Measurements from ENCODE around the gene ETV6.

The ETV6 gene

DNA sequence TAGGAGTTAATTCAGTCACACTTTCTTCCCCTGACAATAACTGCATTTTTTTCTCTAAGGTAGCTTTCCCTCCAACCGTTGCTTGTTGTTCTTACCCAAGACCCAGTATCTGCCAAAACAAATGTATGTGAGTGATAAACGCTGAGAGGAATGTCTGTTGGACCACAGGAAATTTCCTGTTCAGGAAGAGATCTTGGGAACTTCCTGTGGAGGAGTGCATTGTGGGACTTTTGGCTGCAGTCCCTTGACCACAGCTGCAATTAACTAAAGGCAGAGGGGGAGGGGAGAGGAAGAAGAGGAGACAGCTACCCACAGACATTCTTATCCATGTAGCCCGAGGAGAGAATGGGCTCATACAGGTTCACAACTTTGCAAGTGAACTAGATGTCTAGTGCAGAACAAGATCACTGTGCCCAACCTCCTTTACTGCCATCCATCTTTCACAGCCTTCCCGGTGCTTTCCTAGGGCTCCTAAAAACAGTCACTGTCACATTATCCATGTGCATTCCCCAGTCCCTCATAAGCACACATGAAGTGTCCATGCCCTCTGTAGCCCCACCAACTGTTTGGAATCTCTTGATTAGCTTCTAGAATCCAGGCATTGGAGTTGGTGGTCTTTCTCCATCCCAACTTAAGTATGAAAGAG lies 149.5 kb downstream of the ETV6 start:
- peak; percentile 87 to 88 for DNase-seq (ENCODE audit: low read depth in 2 of 2)

DNA sequence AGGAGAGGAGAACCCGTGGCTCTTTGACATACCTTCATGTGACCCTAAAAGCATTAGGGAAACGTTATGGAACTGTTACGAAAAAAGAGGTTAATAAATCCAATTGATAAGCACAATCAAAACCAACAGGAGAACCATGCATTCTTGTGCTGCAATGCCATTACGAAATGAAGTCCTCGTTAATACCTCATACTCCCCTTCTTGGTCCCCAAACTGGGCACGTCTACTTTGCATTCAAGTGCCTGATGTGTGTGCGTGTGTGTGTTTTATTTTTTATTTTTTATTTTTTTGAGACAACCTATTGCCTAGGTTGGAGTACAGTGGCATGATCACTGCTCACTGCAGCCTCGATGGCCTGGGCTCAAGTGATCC lies 150.0 kb downstream of the ETV6 start:
- DNase-seq (ENCODE audit: low read depth in 2 of 2) = no peak

DNA sequence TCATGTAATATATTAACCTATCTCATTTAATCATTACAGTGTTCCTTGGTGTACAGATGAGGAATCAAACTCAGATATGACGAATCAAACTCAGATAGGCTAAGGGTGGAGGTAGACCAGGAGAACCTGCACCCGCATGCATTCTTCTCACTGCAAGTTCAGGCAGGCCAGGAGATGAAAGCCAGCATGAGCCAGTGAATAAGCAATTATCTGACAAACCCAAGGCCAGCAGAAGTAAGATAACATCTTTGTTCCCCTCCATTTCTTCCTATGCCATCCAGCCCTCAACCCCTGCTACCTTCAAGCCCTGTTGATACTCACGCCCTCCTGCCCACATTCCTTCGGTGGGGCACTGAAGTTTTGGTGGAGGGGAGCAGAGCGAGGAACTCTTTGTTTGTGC lies 152.2 kb downstream of the ETV6 start:
- DNase-seq (ENCODE audit: low read depth in 2 of 2) = no peak

DNA sequence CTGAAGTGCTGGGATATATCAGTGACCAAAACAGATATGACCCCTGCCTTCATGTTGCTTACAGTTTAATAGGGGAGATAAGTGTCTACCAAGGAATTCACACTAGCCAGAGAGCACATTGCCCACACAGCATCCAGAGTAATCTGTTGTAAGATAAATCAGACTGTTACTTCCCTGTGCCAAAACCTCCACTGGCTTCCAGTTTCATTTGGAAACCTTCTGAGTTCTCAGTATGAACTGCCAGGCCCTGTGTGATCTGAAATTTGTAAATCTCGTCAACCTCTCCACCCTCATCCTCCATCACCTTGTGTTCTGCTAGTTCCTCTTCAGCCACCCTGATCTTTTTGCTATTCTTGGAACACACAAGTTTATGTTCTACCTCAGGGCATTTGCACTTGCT lies 154.7 kb downstream of the ETV6 start:
- DNase-seq (ENCODE audit: low read depth in 2 of 2) = no peak

DNA sequence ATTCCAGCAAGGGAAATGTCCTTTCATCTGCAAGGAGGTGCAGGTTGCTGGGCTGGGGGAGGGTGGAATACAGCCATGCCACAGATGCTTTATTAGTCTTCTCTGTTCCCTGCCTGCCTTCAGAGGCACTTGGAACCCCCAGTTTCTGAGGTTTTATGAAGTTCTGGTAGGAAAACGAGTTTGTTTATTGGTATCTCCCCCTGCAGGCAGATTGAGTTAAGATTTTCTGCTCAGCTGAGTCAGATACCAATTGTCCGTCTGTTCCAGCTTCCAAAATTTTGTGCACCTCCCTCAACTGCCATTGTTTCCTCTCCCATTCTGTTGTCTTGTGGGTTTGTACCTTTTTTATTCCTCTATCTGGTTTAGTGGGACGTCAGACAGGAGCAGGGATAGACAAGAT lies 155.6 kb downstream of the ETV6 start:
- DNase-seq (ENCODE audit: low read depth in 2 of 2) = no peak

DNA sequence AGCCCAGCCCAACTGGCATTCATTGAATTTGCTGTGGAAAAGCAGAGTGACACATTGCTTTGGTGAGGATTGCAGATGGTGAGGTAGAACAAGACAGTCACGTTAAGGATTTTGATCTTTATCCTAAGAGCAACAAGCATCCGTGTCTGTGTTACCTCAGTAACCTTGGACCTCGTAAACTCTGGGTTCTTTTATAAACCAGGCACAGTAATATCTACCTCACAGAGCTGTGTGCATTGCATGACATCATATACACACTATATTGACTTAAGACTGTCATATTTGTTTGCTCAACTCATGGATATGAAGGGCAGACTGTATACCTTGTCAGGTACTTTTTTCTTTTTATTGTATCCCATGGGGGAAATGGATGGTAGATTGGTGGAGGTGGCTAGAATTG lies 156.2 kb downstream of the ETV6 start:
- no peak for DNase-seq (ENCODE audit: low read depth in 2 of 2)

DNA sequence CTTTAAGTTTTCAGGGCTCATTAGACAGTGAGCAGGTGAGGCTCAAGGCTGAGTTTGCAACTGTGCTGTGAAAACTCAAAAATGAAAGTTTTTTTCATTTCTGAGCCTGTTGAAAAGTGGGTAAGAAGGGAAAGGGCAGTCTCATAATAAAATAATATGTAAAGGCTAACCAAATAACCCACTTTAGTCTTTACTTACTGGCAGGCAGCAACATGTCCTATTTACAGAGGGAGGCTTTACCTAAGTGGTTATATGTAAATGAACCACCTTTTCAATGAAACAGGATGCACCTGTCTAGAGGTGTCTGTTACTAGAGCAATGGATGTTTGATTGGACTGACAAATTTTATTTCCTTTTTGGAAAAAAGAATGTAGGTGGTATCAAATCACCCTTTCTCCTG lies 158.0 kb downstream of the ETV6 start:
- DNase-seq (ENCODE audit: low read depth in 2 of 2) = no peak

DNA sequence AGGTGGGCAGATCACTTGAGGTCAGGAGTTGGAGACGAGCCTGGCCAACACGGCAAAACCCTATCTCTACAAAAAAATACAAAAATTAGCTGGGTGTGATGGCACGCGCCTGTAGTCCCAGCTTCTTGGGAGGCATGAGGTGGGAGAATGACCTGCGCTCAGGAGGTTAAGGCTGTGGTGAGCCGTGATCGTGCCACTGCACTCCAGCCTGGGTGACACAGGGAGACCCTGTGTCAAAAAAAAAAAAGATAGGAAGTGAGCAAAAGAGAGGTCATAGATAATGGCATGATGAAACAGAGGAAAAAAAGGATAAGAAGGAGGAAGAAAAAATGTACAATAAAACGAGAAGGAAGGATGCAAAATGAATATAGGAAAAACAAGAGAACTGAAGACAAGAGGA lies 159.5 kb downstream of the ETV6 start:
- DNase-seq (ENCODE audit: low read depth in 2 of 2) = no peak

DNA sequence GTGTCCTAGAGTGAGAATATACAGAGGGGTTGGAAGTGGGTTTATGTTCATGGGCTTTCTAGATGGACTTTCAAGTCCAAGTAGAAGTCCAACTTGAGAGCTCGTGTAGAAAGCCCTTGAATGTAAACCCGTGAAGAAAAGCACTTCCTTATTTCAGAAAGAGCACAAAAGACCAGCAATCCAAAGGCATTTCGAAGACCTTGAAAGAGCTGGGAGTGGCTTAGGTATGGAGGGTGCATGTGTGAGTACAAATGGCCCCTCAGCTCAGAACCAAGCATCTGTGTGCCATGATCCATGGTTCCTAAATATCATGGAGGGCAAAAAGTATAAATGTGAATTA lies 160.7 kb downstream of the ETV6 start:
- no peak for DNase-seq (ENCODE audit: low read depth in 2 of 2)

DNA sequence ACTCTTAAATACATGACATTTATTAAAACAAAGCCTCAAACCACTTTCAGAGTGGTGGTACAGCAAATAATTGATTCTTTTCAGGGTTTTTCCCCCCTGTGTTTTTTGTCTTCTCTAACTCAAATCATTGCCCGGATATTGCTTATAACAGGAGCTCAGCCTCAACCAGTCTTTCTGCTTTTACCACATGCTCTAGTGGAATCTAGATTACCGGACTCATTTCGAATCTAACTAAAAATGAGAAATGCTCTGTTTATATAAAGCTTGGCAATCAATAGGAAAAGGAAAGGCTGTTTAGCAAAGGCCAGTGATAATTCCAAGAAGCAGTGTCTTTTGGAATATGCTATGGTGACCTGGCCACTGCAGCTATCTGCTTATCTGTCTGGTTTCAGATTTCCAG lies 161.5 kb downstream of the ETV6 start:
- DNase-seq (ENCODE audit: low read depth in 2 of 2) = no peak

DNA sequence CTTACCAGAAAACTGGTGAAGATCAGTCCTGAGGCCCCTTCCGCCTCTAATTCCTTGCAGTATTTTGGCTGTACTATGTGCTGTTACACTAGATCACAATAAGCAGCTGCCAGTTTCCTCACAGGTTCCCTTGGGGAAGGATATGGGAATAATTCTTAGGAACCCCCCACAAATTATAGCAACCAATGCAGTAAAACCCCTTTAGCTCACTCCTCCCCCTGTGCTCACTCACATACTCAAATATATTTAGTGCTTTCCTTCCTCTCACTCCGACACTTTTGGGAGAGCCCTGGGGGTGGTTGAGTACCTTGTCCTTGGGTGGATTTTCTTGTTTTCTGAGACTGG lies 162.7 kb downstream of the ETV6 start:
- DNase-seq (ENCODE audit: low read depth in 2 of 2) = no peak

DNA sequence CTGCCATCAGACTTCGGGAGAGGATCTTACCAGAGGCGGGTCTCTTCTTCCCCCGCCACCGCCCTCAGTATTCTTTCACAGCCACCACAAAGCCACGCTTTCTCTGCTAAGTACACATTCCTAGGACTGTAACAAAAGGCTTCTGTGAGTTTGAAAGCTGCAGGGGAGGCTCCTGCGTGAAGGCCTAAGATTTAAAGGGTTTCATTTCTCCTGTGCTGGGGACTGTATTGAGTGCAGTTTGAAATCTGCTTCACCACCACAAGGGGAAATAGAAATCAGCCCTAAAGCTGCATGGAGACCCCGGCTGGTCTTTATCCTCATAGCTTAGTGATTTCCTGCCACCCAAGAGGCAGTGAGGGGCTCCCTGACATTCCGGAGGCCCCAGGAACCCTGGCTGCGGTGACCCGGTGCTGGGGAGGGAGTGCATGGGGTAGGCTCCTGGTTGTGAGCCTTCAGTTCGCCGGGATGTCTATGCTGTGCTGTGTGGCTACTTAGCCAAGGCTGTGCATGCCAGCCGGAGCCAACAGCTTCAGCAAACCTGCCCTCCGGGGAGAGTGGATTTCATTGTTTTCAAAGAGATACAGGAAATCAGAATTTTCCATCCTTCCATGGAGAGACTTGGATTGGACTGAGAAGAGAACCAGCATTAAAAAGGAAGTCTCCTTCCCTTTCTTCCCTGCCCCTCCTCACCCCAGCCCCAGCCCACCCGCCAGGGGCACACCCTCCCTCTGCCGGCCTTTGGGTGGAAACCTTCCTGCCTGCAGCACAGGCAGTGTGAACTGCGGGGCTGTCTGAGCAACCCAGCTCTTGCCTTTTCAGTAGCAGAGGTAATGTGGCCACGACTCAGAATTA lies 163.3 kb downstream of the ETV6 start:
- no peak for DNase-seq (ENCODE audit: low read depth in 2 of 2)

DNA sequence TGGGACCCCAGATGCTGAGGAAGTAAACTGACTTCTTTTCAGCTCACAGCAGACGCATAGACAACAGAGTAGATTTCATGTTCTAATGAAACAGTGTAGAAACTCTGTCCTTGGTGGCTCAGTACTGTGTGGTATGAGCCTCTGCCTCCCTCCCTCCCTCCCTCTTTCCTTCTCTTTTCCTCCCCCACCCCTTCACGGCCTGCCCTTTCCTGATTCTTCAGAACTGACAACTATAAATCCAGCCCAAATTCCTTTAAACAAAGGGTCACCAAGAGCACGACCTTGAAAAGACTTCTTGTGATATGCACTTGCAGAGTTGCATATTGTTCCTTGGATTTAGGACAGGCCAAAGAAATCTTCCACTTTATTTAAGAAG lies 164.0 kb downstream of the ETV6 start:
- DNase-seq (ENCODE audit: low read depth in 2 of 2) = no peak

DNA sequence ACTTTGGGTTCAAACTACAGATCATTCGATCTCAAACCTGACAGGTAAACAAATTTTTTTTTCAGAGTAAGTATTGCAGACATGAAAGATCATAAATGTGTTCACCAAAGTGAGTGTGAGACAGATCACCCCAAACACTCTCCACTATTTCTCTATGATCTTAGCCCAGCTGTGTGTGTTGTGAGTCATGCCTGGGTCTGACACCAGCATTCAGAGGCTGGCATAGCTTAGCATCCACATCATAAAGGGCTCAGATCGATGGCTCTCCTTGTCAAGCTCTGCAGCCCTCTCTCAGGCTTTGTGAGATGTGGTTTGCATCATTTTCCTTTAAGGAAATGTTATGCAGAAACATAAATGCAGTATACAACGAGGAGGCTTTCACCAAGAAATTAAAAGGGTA lies 164.9 kb downstream of the ETV6 start:
- peak; percentile 55 for DNase-seq (ENCODE audit: low read depth in 2 of 2)

DNA sequence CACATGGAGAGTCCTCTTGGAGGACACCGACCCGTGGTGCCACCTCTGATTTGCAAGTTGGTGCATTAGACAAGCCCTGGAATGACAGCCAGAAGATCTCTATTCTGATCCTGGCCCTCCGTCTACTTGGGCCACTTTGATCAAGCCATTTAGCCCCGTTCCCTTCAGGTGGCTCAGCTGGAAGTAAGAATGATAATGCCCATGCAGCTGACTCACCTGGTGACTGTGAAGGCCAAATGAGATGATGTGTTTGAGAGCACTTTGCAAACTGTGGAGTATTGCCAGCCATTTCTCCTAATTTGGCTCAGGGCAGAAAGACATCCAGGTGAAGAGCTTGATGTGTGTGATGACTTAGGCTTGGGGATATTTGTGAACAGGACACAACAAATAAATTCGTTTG lies 165.9 kb downstream of the ETV6 start:
- no peak for DNase-seq (ENCODE audit: low read depth in 2 of 2)

DNA sequence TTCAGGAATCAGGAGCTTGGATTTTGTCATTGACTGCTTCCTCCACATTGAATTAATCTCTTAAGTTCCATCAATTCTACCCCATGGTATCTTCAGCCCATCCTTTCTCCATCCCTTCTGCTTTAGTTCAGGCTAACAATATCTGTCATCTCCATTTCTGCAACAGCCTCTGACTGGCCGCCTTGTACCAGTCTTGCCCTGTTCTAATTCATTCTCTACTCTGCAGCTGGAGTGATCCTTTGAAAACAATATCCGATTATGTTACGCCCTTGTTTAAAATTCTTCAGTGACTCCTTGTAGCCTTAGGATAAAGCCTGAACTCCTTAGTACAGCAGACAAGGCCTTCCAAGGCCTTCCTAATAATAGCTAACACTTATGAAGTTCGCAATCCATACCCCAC lies 170.2 kb downstream of the ETV6 start:
- DNase-seq (ENCODE audit: low read depth in 2 of 2) = no peak

DNA sequence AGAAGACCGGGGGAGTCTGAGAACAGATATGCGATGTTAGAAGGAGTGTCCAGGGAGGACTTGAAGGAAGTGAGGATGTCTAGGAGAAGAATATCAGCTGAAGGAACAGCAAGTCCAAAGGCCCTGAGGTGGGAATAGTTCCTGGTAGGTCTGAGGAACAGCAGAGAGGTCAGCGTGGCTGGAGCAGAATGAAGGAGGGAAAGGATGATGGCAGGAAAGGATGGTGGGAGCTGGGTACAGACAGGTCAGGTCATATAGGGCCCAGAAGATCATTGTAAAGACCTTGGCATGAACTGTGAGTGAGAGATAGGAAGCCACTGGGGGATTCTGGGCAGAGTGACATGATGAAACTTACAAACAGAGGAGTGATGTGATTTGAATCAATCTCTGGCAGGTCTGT lies 171.0 kb downstream of the ETV6 start:
- no peak for DNase-seq (ENCODE audit: low read depth in 2 of 2)

DNA sequence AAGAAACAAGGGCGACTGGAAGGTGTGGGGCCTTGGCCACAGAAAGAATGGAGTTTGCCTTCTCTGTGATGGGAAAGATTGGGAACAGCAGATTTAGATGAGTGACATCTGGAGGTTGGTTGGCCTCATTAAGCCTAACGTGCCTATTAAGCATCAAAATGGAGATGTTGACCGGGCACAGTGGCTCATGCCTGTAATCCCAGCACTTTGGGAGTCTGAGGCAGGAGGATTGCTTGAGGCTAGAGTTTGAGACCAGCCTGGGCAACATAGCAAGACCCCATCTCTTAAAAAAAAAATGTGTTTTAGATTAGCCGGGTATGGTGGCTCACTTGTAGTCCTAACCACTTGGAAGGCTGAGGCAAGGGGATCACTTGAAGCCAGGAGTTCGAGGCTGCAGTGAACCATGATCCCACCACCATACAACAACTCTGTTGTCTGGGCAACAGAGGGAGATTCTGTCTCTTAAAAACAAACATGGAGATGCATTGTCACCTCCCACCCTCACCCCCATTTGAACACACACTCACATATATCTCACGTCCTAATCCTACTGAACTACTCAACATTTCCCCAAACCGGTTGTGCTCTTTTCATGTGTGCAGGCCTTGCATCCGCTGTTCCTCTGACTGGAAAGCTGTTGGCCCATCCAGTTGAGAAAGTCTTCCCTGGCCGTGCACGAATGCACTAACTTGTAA lies 172.1 kb downstream of the ETV6 start:
- DNase-seq (ENCODE audit: low read depth in 2 of 2) = no peak

DNA sequence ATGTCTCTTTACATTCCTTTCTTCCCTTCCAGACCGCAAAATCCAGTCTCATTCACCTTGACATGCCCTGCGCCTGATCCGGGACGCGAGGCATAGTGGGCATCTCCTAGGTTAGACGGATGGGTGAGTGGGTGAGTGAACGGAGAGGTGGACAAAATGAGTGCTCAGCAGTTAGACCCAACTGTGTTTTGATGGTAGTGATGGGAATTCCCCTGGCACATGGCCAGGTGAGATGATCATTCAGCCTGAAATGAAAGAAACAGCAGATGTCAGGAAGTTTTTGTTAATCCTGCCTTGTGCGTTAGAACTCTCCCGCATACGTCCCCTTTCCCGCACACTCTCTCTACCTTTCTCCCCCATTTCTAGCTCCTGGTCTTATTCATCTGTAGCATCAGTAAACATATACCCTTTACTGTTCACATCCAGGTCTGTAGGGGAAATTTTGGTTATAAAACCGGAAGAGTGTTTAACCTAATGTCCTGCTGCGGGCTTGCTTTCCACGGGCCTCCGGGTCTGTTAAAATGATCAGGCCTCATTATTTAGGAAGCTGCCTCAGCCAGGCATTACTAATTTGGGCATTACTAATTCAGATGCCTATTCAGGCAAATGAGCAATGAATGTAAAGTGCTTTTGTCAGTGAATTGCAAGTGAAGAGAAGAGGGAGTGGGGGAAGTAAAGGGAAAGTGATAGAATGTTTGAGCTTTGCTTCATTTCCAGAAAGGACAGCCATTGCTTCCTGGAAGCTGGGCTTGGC lies 172.8 kb downstream of the ETV6 start:
- no peak for DNase-seq (ENCODE audit: low read depth in 2 of 2)

DNA sequence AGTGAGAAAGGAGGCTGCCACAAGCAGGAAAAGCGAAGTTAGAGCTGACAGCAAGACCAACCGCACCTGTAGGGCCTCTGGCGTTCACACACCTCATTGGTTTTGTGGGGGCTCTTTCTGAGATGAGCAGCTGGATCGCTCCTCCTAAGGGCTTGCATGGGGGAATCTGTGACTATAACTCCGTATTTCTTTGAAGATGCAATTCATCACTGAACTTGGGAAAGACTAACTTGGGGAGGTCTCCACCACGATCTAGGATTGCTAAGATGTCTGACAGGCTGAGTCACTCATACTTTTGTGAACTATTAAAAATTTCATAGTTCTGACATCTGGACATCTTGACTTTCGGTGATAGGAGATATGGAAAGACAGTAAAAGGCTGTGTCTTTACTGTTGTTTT lies 173.6 kb downstream of the ETV6 start:
- peak; percentile 88 to 89 for DNase-seq (ENCODE audit: low read depth in 2 of 2)

DNA sequence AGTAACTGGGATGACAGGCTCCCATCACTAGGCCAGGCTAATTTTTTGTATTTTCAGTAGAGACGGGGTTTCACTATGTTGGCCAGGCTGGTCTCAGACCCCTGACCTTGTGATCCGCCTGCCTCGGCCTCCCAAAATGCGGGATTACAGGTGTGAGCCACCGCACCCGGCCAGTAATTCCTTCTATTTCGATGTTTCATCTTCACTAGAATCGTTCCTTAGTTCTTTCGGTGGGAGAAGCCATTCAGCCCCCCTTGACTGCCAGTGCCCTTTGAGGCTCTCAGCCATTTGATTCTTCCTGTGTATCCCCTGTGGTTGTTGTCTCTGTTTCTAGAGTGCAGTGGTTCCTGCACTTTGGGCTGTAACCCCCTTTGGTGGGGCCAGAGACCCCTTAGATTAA lies 174.1 kb downstream of the ETV6 start:
- DNase-seq (ENCODE audit: low read depth in 2 of 2) = no peak

DNA sequence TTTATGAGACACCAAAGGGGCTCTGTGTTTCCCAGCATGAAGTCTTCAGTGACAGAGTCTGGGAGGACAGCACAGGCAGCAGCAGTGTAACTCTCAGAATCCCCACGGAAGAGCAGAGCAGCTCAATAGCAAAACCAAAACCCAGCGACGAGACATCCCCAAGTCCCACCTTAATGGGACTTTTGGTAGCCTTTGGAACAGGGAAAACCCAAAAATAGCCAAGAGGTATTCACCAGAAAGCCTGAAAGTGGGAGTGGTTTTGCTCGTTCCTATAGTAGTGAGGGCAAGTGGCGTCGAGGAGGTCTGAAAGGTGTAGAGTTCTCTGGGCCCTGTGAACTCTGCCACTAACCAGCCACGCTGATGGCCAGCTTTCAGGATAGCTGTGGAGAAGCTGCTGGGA lies 174.6 kb downstream of the ETV6 start:
- no peak for DNase-seq (ENCODE audit: low read depth in 2 of 2)

DNA sequence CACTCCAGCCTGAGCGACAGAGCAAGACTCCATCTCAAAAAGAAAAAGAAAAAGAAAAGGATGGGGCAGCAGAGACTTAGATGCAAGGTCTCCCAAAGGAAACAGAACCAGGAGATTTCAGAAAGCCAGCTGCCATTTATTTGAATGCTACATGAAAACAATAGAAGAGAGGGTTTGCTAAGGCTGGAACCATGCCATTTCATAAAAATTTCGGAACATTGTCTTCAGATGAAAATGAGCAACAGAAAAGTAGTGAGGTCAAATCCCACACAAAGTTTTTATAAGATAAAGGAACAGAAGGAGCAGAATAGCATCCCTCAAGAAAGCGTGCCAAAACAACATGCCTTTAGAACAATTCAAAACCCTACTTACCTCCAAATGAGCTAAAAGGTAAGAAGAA lies 175.3 kb downstream of the ETV6 start:
- DNase-seq (ENCODE audit: low read depth in 2 of 2) = no peak

Measured in fibroblast of skin of left quadriceps (primary cell).